Measurements from ENCODE around the gene DYRK3. TPM values are rescaled to one million over a fixed set of nuclear protein-coding genes. Genes with fewer than 3 reads are reported as not detected.
A peak's percentile ranks its signal among the peaks of the same experiment; 100 is the strongest.

DYRK3 gene
- 11.3 TPM for total RNA-seq
- long read RNA-seq, transcript DYRK3-203 (3 exons, 2,163 nt) = major isoform, 5 of 11 reads
- long read RNA-seq, partial matches to known transcripts = 1 of 11 reads
- long read RNA-seq, other reads (novel, unspliced or antisense) = 3 of 11 reads

GRCh38 chr1:206635080-206635977, at the start of gene DYRK3:
Gene DYRK3, plus strand, starts transcription at chr1:206635536. Its CDS starts 168 bp downstream, at chr1:206635704.
- peak; percentile 98 for DNase-seq (ENCODE audit: low spot score)
- intact Hi-C loops (cut with DNase I) = loop anchor here (2.0 kb wide), 3 partner anchors 23 to 277 kb away; partner anchors contain the start of gene MAPKAPK2

GRCh38 chr1:206586501-206587445, 48.6 kb upstream of the DYRK3 start:
- intact Hi-C loops (cut with DNase I) = no loop called here
- no peak for DNase-seq (ENCODE audit: low spot score)

DNA sequence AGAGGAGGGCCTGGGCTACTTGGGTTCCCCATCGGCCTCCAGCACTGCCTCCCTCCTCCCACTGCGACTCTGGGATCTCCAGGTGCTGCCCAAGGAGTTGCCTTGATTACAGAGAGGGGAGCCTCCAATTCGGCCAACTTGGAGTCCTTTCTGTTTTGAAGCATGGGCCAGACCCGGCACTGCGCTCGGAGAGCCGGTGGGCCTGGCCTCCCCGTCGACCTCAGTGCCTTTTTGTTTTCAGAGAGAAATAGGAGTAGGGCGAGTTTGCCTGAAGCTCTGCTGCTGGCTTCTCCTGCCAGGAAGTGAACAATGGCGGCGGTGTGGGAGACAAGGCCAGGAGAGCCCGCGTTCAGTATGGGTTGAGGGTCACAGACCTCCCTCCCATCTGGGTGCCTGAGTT, 47.4 kb upstream of the DYRK3 start:
- no peak for DNase-seq (ENCODE audit: low spot score)
- intact Hi-C loops (cut with DNase I) = no loop called here

DNA sequence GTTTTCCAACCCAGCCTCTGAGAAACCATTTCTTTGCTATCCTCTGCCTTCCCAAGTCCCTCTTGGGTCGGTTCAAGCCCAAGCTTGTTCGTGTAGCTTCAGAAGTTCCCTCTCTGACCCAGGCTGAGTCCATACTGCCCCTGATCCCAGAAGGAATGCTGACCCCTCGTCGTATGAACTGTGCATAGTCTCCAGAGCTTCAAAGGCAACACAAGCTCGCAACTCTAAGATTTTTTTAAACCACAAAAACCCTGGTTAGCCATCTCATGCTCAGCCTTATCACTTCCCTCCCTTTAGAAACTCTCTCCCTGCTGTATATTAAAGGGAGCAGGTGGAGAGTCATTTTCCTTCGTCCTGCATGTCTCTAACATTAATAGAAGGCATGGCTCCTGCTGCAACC, 46.8 kb upstream of the DYRK3 start:
- DNase-seq (ENCODE audit: low spot score) = no peak
- intact Hi-C loops (cut with DNase I) = no loop called here

DNA sequence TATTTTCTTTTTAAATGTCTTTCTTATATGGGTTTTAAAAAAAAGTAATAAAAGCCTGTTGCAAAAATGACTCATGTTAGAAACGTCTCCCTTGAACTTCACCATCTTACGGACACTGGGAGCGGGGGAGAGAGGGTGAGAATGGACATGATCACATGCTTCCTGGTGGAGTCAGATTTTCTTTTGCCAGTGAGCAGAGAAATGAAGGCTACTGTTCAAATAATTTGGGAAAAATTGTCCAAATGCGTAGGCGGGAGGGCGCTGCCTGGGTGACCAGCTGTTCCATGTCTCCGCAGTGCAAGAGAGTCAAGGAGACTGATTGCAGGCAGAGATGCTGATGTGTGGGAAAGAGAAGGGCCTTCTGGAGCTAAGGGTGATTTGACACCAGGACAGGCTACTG, 46.1 kb upstream of the DYRK3 start:
- no peak for DNase-seq (ENCODE audit: low spot score)
- intact Hi-C loops (cut with DNase I) = no loop called here

- intact Hi-C loops (cut with DNase I) = no loop called here
These were observed 45.1 kb upstream of the DYRK3 start for GRCh38 chr1:206590025-206590758.

DNA sequence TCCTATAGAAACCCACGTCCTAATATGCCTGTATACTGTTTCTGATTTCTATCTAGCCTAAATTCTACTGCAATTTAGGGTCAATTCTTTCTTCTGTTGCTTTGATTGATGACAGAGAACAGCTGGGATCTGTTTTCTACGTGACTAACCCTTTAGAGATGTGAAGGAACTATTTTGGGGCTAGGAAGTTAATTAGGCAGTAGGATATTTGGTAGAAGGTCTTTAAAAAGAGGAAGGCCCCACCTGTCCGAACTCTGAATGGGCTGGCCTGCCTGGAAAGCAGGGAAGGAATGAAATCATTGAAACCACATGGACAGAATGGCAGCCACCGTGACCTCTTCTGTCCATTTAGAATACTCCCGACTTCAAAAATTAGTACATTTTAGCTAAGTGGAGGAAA, 44.1 kb upstream of the DYRK3 start:
- intact Hi-C loops (cut with DNase I) = no loop called here
- DNase-seq (ENCODE audit: low spot score) = no peak

More at GRCh38 chr1:206590025-206590758, 45.1 kb upstream of the DYRK3 start:
- DNase-seq (ENCODE audit: low spot score) = no peak

GRCh38 chr1:206591696-206592095, 43.6 kb upstream of the DYRK3 start:
- DNase-seq (ENCODE audit: low spot score) = no peak
- intact Hi-C loops (cut with DNase I) = no loop called here

DNA sequence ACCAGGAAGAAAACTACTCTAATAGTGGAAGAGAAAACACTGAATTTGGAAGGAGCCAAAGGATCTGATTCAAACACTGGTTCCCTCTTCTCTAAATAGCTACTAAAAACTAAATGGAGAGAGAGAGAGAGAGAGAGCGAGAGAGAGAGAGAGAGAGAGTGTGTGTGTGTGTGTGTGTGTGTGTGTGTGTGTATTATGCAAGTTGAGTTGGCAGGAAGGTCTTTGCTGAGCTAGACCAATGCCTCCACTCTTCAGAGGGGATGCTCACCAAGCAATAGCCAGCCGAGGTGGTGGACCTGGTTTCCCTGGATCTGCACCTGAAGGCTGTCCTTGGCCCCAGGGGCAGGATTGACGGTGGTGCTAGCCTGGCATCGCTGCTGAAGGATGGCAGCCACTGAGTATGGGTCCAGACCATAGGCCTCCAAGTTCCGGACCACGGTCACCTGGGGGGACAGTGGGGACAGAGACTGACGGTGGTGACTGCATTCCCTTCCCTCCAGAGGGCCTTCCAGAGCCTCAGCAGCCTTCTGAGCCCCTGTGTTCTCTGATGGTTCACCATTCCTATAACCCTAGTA, 41.9 kb upstream of the DYRK3 start:
- intact Hi-C loops (cut with DNase I) = no loop called here
- DNase-seq (ENCODE audit: low spot score) = no peak

DNA sequence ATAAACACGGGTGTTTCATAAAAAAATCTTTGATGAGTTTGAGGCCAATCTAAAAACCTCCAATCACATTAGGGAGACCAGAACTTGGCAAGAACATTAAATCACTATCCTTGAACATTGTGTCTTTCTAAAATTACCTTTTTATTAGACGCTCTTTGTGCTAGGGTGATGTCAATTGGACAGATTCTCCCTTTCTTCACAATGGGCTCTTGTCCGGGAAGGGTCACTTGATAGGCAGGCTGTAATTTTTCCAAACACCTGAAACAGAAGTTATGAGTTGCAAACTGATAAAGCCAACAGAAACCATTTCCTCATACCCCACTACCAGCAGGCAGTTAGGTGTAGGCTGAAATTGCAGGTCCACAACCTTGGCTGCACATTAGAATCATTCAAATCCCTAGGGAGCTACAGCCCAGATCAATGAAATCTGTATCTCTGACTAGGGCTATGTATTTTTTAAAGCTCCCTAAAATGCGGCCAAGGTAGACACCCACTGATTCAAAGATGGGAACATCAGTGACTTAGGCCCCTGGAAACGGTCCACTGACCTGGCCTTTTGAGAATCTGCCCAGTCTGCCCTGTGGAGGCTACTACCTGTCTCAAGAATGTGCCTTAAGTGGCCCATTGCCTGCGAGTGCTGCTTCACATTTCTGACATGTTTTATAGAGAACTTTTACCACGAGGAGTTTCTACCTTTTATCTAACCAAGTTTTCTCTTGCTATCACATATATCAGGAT, 39.6 kb upstream of the DYRK3 start:
- intact Hi-C loops (cut with DNase I) = no loop called here

DNA sequence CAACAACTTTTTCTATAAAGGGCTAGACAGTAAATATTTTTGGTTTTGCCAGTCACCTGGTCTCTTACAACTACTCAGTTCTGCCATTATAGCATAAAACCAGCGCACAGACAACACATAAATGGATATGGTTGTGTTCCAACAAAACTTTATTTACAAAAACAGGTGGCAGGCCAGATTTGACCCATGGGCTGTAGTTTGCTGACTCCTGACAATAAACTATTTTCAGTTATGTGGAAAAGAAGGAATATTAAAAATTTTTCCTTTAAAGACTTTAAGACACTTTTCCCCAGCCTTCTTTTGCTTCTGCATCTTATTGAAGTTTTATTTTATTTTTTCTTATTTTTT, 39.0 kb upstream of the DYRK3 start:
- intact Hi-C loops (cut with DNase I) = no loop called here
- no peak for DNase-seq (ENCODE audit: low spot score)

More for the DNA sequence above, 39.6 kb upstream of the DYRK3 start:
- DNase-seq (ENCODE audit: low spot score) = no peak

GRCh38 chr1:206600527-206600926, 34.8 kb upstream of the DYRK3 start:
- intact Hi-C loops (cut with DNase I) = no loop called here
- DNase-seq (ENCODE audit: low spot score) = no peak

DNA sequence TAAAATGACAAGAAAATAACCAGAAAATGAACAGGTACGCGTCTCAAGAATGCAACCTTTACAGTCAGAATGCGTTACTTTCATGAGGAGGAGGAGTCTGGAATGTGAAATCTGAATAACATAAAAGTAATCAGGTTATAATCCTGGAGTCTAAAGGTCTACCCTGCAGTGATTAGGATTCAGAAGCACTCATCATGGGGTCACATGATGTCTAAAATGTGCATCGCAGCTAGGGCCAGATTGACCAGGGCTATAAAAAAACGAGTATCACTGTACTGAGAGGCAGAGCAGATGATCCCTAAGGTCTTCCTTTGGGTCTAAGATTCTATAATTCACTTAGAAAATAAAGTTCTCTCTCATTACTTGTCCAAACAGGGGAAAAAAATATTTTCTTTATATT, 30.5 kb upstream of the DYRK3 start:
- no peak for DNase-seq (ENCODE audit: low spot score)
- intact Hi-C loops (cut with DNase I) = no loop called here

DNA sequence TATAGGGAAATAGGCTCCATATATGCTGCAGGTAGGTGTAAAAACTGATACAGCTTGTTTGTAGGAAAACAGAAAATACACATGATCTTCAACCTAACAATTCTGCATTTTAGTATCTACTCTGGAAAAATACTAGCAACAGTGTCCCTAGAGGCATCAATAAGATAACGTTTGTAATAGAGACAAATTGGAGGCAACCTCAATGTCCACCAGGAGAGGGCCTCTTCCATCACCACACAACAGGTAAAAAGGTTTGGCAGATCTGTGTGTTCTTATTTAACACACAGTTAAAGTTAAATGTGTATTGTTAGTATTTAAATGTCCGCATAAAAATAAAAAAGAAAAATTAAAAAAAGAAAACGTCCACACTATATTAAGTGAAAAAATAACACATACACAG, 28.5 kb upstream of the DYRK3 start:
- no peak for DNase-seq (ENCODE audit: low spot score)
- intact Hi-C loops (cut with DNase I) = no loop called here

- intact Hi-C loops (cut with DNase I) = loop anchor here (2.0 kb wide), 1 partner anchor 305 kb away; no protein-coding TSS in a partner anchor
- DNase-seq (ENCODE audit: low spot score) = no peak
These were observed 27.1 kb upstream of the DYRK3 start for GRCh38 chr1:206608108-206608698.

DNA sequence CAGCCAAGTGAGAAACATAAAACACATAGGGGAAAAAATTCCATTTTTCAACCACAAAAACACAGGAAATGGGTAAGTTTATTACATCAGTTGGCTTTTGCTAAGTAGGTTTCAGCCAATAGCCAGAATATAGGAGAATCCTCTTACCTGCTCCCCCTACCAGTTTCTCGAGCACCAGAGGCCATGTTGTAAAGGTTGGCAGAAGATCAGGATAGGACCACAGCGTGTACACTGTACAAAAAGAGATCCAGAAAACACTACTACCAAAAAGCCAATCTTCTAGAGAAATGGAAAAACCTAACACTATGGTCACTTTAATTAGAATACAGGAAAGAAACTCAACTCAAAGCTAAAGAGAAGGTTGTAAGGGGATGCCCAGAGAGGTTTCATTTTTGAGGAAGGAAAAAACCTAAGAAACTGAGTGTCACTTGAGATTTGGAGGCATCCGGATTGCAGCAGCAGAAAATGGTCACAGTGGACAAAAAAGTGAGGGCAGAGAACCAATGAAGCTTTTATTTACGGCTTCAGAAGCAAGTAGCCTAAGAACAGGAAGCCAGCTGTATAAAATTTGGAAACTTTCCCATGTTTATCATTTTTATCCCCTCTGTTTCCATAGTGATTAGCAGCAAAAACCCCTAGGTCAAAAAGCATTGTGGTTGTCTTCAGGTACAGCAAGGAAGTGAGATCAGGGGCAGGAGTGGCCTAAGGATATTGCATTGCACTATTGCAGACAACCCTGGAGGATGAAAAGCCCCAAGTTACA, 25.9 kb upstream of the DYRK3 start:
- intact Hi-C loops (cut with DNase I) = loop anchor here (2.0 kb wide), 1 partner anchor 303 kb away; no protein-coding TSS in a partner anchor

DNA sequence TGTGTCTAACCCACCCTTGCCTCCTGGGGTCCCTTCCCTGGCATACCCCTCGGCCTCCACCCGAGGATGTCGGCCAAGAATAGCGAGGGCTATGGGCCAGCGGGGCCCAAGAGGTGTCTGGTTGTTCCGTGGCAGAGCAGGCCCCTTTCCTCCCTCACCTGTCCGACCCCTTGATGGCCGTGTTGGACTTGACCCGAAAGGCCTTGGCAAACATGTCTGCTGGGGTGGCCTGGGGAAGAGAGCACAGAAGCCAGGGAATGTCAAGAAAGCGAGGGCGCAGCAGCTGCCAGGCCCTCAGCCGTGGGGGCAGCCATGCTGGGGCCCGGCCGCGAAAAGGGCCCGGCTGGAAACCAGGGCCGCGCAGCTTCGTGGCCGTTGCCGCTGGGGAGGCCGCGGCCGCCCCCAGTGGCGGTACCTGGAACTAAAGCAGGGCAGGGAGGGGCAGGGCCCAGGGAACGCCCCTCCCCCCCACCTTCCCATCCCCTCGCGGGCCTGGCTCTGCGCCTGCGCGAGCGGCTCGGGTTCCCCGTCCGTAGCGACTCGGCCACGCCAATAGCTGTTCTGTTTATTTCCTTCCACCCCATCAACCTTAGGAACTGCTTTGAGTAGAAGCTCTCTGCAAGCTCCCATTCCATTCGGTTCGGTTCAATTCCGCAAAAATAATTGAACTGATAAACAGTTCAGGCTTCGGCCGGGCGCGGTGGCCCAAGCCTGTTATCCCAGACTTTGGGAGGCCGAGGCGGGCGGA, 23.0 kb upstream of the DYRK3 start, which contains the start of gene EIF2D:
Gene EIF2D, minus strand, starts transcription at position 337 of the 748 bp plus-strand sequence. Its CDS starts 123 bp downstream, at position 214.
- DNase-seq (ENCODE audit: low spot score) = peak; percentile 96
- intact Hi-C loops (cut with DNase I) = no loop called here

More for the DNA sequence above, 25.9 kb upstream of the DYRK3 start:
- DNase-seq (ENCODE audit: low spot score) = no peak
